Breast epithelium (tissue), 4 donors: ENCODE measurements around the gene RNF180. TPM values are rescaled to one million over a fixed set of nuclear protein-coding genes. Genes with fewer than 3 reads are reported as not detected.

Experiments
- DNase-seq, 2 donors: peaks; one replicate each; pipeline ENCODE4 v3.0.0-alpha.2; 2019; ENCODE audit warnings: low spot score in 2 of 2
- H3K27ac ChIP-seq, 2 donors: fragments of 200-600 bp; sonication (generic) in 1 of 2; one replicate each; pipeline ENCODE4 v1.5.1; 2016 to 2019; ENCODE audit warnings: mild to moderate bottlenecking in 1 of 2
- H3K27me3 ChIP-seq, 2 donors: fragments of 200-600 bp; sonication (generic) in 1 of 2; one replicate each; pipeline versions ENCODE4 v1.5.1 to v1.6.0; 2017 to 2019; ENCODE audit warnings: control low read depth in 1 of 2, mild to moderate bottlenecking in 1 of 2
- H3K36me3 ChIP-seq: fragments of 200-600 bp; one replicate; pipeline ENCODE4 v1.5.1; 2019
- H3K4me1 ChIP-seq, 2 donors: fragments of 200-600 bp; sonication (generic); one replicate each; pipeline ENCODE4 v1.5.1; 2016 to 2019; ENCODE audit warnings: control low read depth in 1 of 2
- H3K4me3 ChIP-seq, 3 donors: fragments of 200-600 bp; sonication (generic); 1 replicate in 2 of 3; 2 replicates in 1 of 3; pipeline ENCODE4 v1.5.1; 2016 to 2019; ENCODE audit warnings: mild to moderate bottlenecking in 3 of 3, moderate library complexity in 2 of 3
- H3K9me3 ChIP-seq, 2 donors: fragments of 200-600 bp; sonication (generic) in 1 of 2; one replicate each; pipeline ENCODE4 v1.5.1; 2016 to 2019; ENCODE audit warnings: control low read depth in 1 of 2
- POLR2A ChIP-seq: fragments of 450-650 bp; IDR thresholded peaks from one replicate; pipeline ENCODE4 v1.6.1; 2016; ENCODE audit warnings: antibody characterized with exemption, mild to moderate bottlenecking, moderate library complexity
- POLR2AphosphoS5 ChIP-seq, 3 donors: sonication (generic); formaldehyde crosslinking; IDR thresholded peaks; one replicate each; pipeline ENCODE4 v1.6.1; 2017; ENCODE audit warnings: antibody characterized with exemption in 3 of 3
- intact Hi-C: fragments of 100-400 bp; cut with DNase I; formaldehyde crosslinking; loops from one replicate; pipeline ENCODE4 v1.15.1; 2023; ENCODE audit warnings: low total_unique reads
- total RNA-seq, 3 donors: library from RNA; depleted of rRNA; stranded (reverse); fragments of >200 nt; gene quantifications; one replicate each; pipeline ENCODE4 v1.1.0, GENCODE V29; 2016
- TF ChIP-seq, protein P1 (sequence below), 3 donors: fragments of 450-650 bp; IDR thresholded peaks; one replicate each; pipeline ENCODE4 v1.5.1; 2016 to 2017; ENCODE audit warnings: antibody characterized with exemption in 3 of 3, mild to moderate bottlenecking in 3 of 3, moderate library complexity in 3 of 3

RNF180 gene
- total RNA-seq, 3 donors from 2014 or later = 14.4 to 22.7 (median 16.2) TPM

DNA sequence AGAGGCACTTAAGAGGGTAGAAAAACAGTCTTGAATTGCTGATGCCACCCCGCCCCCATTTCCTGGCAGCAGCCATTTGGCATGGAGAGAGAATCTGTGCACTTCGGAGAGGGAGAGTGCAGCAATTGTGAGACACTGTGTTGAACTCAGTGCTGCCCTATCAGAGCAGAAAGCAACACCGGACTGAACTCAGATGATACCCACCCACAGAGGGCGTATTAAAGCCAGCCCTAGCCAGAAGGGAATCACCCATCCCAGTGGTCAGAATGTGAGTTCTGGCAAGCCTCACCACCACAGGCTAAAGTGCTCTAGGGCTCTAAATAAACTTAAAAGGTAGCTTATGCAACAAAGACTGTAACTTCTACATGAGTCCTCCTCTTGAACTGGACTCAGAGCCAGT lies 251.7 kb downstream of the RNF180 start:
- H3K27me3 ChIP-seq = no peaks in the 10 kb centered on the region
- H3K4me3 ChIP-seq = no peak overlapping the region
- TF ChIP-seq, protein P1, sequence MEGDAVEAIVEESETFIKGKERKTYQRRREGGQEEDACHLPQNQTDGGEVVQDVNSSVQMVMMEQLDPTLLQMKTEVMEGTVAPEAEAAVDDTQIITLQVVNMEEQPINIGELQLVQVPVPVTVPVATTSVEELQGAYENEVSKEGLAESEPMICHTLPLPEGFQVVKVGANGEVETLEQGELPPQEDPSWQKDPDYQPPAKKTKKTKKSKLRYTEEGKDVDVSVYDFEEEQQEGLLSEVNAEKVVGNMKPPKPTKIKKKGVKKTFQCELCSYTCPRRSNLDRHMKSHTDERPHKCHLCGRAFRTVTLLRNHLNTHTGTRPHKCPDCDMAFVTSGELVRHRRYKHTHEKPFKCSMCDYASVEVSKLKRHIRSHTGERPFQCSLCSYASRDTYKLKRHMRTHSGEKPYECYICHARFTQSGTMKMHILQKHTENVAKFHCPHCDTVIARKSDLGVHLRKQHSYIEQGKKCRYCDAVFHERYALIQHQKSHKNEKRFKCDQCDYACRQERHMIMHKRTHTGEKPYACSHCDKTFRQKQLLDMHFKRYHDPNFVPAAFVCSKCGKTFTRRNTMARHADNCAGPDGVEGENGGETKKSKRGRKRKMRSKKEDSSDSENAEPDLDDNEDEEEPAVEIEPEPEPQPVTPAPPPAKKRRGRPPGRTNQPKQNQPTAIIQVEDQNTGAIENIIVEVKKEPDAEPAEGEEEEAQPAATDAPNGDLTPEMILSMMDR (IDR thresholded peaks at IDR 0.05) = no peak
- no peak for TF ChIP-seq POLR2A
- TF ChIP-seq POLR2AphosphoS5 (IDR thresholded peaks at IDR 0.05) = no peak
- no peak overlapping the region for H3K27ac ChIP-seq
- intact Hi-C loops = no loop called here
- H3K4me1 ChIP-seq = no peaks in the 10 kb centered on the region
- no peak for DNase-seq
- H3K9me3 ChIP-seq = peaks cover 0 to 9% of the 10 kb centered on the region in 2 donors
- peaks cover 7% of the 10 kb centered on the region for H3K36me3 ChIP-seq

- Histone ChIP-seq H3K27ac (no peak overlapping the region), H3K27me3 (no peaks in the 10 kb centered on the region), H3K4me3 (no peak overlapping the region), H3K4me1 (no peaks in the 10 kb centered on the region), H3K36me3 (peaks cover 7% of the 10 kb centered on the region), H3K9me3 (peaks cover 0 to 9% of the 10 kb centered on the region in 2 donors)
- TF ChIP-seq POLR2AphosphoS5 (IDR thresholded peaks at IDR 0.05) = no peak
- TF ChIP-seq POLR2A = no peak
- DNase-seq = no peak
- intact Hi-C loops = no loop called here
Observed at GRCh38 chr5:64418013-64418412, 252.4 kb downstream of the RNF180 start.

Other genes starting within 250 kb of the RNF180 start
- gene HTR1A, start 203.4 kb upstream of the RNF180 start, total RNA-seq = not detected